ENCODE measurements around the gene ADAM15.

DNA sequence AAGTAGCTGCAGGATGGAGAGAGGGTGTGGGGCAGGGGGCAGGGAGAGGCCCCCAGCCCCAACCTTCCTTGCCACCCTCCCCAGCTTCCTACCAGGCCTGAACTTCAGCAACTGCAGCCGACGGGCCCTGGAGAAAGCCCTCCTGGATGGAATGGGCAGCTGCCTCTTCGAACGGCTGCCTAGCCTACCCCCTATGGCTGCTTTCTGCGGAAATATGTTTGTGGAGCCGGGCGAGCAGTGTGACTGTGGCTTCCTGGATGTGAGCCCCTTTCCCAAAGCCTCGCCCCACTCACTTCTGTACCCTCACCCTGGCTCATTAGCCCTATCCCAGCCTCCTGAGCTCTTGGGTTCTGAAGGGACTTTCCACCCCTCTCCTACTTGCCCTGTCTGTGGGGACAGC is 6.0 kb downstream of the ADAM15 start:
- TF ChIP-seq, protein P1, sequence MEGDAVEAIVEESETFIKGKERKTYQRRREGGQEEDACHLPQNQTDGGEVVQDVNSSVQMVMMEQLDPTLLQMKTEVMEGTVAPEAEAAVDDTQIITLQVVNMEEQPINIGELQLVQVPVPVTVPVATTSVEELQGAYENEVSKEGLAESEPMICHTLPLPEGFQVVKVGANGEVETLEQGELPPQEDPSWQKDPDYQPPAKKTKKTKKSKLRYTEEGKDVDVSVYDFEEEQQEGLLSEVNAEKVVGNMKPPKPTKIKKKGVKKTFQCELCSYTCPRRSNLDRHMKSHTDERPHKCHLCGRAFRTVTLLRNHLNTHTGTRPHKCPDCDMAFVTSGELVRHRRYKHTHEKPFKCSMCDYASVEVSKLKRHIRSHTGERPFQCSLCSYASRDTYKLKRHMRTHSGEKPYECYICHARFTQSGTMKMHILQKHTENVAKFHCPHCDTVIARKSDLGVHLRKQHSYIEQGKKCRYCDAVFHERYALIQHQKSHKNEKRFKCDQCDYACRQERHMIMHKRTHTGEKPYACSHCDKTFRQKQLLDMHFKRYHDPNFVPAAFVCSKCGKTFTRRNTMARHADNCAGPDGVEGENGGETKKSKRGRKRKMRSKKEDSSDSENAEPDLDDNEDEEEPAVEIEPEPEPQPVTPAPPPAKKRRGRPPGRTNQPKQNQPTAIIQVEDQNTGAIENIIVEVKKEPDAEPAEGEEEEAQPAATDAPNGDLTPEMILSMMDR (IDR thresholded peaks at IDR 0.05), result no peak
- TF ChIP-seq POLR2A (IDR thresholded peaks at IDR 0.05), result no peak
